ENCODE measurements around the gene PKD2L1.
"Not testable (repeated sequence)": the region's sequence is repeated elsewhere in the genome, so short reads cannot be mapped to it uniquely, and the experiment has no call there.

Gene PKD2L1

GRCh38 chr10:100333661-100334440 is 3.8 kb upstream of the PKD2L1 start:
- no peak for DNase-seq

DNA sequence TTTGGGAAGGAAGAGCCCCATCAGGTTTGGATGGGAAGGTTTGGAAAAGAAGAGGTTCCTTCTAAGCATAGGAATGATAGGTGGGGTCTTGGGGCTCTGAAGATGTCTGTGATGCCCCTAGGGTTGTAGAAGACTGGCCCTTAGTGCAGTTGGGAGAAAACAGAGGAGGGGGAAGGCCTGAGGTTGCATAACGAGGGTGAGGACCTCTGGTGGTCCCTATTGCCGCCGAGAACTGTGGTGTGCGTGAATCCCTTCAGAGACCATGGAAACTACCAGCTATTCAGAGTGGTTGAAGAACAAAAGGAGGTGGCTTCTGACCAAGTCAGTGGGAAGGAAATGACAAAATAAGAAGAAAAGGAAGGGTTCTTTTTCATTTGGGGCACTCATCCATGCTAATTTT is 3.1 kb upstream of the PKD2L1 start:
- DNase-seq: no peak

GRCh38 chr10:100328198-100328597 is 1.8 kb downstream of the PKD2L1 start:
- DNase-seq: no peak

DNA sequence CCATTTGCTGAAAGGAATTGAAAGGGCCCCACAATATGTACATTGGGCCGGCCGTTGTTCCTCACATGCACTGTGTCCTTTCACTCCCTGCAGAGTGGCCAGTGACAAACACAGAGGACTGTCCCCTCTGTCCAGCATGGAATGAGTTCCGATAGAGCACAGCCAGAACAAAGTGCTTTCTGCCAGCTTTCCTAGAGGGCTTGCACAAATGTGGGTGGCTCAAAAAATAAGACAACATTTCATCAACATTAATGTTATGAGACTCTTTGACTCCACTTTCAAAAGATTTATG is 2.4 kb downstream of the PKD2L1 start:
- DNase-seq: no peak

DNA sequence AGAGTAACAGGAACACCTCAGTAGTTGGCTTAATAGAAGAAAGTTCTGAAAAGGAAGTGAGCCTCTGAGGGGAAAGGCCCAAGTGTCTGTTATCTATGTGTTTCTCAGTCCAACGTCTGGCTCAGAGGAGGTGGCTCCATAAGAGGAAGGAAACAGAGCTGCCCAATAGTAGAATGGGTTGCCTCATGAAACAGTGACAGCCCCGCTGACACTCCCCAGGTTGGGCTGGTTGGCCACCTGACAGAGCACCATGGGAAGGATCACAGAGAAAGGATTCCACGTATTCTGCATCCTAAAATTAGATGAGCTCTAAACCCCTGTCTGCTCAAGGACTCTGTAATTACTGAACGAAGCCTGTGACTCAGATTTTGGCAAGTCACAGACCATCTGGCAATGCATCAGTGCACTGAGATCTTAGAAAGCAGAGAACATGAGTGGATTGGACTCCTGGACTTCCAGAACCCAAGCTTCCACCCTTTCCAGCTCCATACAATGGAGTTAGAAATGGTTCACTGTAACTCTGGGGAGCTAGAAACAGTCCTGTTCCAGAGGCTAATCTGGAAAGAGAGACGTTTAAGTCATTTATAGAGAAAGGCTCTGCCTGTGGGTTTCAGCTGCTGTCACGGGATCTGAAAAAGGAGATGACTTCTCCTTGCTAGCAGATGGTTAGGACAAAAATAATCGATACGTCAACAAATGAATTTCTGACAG is 2.9 kb downstream of the PKD2L1 start:
- DNase-seq: no peak

DNA sequence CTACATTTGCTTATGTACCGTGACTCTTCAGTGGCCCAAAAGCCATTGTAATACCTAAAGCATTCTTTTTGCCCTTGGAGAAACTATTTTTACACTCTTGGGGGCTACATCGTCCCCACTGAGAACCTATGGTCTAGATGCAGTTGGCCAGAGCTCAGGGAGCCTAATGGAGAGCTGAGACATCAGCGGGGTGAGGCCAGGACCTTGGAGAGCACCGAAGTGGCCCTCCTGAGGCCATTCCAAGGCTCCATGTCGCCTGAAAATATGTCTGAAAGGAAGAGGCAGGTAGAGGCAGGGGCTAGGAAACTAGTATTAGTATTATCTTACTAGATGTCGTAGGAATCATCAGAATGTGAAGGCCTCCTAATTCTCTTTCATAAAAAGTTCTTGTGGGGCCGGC is 4.9 kb downstream of the PKD2L1 start:
- DNase-seq: no peak

DNA sequence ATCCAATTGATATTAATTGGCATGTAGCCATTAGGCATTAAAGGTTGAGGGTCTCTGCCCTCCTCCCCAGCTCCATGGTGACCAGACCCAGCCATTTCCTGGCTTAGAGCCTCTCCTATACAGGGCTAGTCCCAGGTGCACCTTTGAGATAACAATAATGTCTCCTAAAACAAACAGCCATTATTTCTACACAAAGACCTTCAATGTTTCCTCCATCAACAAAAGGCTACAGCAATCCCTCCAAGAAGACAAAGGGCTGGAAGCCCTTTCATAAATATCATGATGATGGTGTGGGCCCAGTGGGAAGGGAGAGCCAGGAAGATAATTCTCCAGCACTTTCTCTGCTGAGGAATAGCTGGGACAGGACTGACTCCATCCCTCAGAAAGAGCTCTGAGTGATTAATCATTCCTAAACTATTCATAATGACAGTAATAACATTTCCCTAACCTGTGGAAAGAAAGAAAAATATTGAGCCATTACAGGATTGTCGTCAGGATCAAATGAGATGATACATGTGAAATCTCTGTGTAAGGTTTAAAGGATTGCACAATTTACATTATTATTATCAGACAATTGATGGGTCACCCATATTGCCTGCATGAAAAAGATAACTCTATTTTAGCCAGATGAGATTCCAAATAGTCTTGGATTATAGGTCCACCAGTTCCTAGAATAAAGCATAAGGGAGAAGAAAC is 10.2 kb downstream of the PKD2L1 start:
- DNase-seq: no peak

DNA sequence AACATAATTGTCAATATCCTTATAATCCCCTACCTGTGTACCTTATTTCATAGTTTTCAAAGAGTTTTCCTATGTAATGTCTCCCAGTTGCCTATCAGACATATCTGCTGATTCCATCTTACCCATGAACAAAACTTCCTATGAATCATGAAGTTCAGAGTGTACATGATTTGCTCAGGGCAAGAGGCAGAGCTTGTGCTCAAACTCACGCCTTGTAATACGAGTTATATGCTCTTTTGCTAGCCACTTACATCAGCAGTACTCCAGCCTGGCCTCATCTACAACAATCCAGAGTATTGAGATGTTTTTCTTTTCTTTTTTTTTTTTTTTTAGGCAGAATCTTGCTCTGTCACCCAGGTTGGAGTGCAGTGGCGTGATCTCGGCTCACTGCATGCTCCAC is 11.8 kb downstream of the PKD2L1 start:
- DNase-seq: no peak

GRCh38 chr10:100315615-100316014 is 14.4 kb downstream of the PKD2L1 start:
- no peak for DNase-seq

DNA sequence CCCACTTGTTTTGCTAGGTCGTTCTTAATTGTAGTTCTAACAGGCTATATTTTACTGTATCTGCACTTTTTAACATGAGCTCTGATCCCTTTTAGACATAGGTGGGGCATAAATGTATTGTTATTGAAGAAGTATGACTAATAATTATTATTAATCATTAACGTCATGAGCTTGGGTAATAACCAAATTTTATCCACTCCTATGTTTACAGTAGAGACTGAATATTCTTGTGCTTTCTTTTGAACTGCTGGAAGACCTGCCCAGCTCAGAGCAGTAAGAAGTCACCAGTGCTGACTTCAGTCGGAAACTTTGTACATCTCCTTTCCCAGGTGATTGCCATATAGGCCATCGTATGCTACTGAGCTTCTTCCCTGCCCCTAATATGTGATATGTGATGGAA is 18.7 kb downstream of the PKD2L1 start:
- DNase-seq: no peak

GRCh38 chr10:100307684-100308083 is 22.3 kb downstream of the PKD2L1 start:
- no peak for DNase-seq

DNA sequence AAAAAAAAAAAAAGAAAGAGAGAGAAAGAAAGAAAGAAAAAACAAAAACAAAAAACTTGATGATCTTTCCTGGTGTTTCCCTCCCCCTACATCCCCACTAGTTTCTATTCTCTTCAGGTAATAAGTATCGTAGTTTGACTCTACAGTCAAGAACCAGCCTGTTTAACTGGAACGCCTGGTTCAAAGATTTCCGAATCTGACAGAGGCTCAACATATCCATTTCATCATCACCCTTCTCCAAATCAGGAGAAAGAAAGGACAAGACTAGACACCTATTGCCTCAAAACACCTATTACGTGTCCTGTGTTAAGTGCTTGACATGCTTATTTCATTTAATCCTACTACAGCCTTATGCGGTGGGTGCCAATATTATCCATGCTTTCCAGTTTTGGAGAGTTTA is 23.2 kb downstream of the PKD2L1 start:
- no peak for DNase-seq

- no peak for DNase-seq
Observed at GRCh38 chr10:100304414-100304813, 25.6 kb downstream of the PKD2L1 start.

DNA sequence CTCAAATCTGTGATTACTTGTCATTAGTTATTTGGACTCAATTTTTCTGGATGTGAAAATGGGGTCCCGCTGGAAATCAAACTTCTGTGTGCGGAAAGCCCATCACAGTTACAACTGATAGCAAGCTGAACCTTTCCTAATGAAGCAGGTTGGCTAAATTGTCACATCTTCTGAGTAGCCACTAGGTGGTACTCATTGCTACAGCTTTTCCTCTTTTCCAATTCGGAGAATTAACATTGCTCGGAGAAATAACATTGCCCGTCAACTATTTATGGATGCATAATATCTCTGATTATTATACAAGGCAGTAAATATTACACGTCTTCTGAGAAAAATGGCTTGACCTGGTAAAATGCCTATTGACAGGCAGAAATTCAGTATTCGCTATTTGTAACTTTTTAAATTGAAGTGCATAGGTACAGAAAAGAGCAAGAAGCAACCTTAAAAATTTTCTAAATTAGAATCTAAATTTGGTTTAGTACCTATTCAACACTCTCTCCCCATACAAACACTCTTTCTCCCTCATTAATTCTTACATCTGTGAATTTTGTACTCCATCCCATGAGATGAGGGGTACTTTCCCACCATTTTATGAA is 26.2 kb downstream of the PKD2L1 start:
- DNase-seq: no peak

- not testable (repeated sequence) for DNase-seq
Observed at GRCh38 chr10:100301123-100301522, 28.9 kb downstream of the PKD2L1 start.

GRCh38 chr10:100297242-100297641 is 32.8 kb downstream of the PKD2L1 start:
- no peak for DNase-seq

DNA sequence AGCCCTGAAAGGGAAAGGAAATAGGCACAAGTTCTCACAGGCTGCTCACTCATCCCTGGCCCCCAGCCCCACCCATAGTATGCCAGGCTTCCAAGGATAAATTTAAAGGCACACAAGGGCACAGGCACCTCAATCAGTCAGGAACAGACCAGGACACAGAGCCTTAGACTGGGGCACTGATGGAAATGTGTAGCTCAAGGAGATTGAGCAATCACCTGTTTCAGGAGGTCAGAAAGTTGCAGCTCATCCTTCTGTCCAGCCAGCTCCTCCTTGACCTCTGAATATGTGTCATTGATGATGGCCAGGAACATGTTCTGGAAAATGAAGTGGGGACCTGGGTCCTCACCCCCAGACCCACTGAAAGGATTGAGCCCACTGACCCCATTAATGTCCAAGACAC is 37.0 kb downstream of the PKD2L1 start:
- DNase-seq: no peak

DNA sequence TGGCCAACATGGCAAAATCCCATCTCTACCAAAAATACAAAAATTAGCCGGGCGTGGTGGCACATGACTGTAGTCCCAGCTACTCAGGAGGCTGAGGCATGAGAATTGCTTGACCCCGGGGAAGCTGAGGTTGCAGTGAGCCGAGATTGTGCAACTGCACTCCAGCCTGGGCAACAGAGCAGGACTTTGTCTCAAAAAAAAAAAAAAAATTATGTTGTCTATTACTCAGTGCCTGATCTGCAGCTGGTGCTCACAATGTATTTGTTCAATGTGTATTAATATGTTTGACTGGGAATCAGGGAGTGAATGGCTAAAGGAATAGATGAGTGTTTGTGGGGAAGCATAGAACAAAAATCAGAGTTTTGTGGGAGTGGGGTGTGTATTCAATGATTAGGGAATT is 37.7 kb downstream of the PKD2L1 start:
- not testable (repeated sequence) for DNase-seq

- no peak for DNase-seq
Observed at GRCh38 chr10:100291356-100291755, 38.7 kb downstream of the PKD2L1 start.

DNA sequence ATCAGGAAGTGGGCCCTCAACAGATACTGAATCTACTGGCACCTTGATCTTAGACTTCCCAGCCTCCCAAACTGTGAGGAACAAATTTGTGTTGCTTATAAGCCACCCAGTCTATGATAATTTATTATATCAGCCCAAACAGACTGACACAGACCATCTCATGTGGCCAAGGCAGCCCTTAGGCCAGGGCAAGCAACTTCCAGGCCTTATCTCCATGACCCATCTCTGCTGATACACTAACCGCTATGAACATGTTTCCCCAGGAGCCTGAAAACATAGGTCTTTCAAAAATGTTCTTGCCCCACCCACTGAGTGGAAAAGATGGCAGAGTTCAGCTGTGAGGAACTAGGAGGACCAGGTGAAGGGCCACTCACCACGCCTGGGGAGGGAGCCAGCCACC is 40.4 kb downstream of the PKD2L1 start:
- no peak for DNase-seq

DNA sequence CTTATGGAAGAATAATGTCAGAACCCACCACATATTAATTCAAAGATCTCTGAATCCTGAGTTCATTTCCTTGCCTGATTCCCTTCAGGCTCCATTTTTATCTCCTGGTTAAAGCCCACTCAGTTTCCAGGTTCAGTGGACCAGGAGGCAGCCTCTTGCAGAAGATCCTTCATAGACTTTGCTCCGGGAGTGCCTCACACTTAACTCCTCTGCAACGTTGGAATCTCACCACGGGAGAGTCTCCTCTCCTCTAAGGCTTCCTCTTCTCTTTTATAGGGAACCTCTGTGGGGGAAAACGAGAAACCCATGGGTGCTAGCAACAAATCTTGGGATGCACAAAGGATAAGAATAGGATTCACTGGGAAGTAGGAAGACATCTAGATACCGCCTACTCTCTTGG is 41.8 kb downstream of the PKD2L1 start:
- no peak for DNase-seq

DNA sequence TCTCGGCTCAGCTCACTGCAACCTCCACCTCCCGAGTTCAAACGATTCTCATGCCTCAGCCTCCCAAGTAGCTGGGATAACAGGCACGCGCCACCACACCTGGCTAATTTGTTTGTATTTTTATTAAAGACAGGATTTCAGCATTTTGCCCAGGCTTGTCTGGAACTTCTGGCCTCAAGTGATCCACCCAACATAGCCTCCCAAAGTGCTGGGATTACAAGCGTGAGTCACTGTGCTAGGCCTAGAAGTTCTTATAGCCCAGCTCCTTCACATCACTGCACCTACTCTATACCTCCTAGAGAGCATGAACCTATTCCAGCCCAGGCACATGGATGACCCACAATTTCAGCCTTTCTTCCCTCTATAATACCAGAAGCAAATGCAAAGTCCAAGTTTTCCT is 42.3 kb downstream of the PKD2L1 start:
- DNase-seq: no peak

- DNase-seq: peak; percentile 49
Observed at GRCh38 chr10:100286051-100287033, 43.7 kb downstream of the PKD2L1 start, which contains the start of gene BLOC1S2. Gene BLOC1S2, minus strand, starts transcription at chr10:100286680. Its CDS starts 21 bp downstream, at chr10:100286659.

Measured in NCI-H1048 (cell line).